GM19025 (cell line): ENCODE data around the gene SLC31A1.

Experiments
- ATAC-seq: cut with Tn5 transposase; IDR thresholded peaks from one replicate; pipeline ENCODE4 v1.9.1; 2021; ENCODE audit warnings: mild to moderate bottlenecking, low read depth, moderate library complexity; ENCODE audit not compliant: unreplicated experiment

The SLC31A1 gene

GRCh38 chr9:113221003-113221799, at the start of gene SLC31A1, which contains the start of gene FKBP15:
Gene SLC31A1 (plus strand): TSS chr9:113221544. CDS start chr9:113256149, 34,605 bp downstream.
Gene FKBP15 (minus strand): TSS chr9:113221277. CDS start chr9:113221243, 34 bp downstream.
- peak; percentile 89 for ATAC-seq

GRCh38 chr9:113173341-113173740, 48.0 kb upstream of the SLC31A1 start:
- ATAC-seq: no peak

- ATAC-seq: no peak
Measured at GRCh38 chr9:113176803-113177202, 44.5 kb upstream of the SLC31A1 start.

GRCh38 chr9:113177251-113177650, 44.1 kb upstream of the SLC31A1 start:
- no peak for ATAC-seq

- ATAC-seq: no peak
Measured at GRCh38 chr9:113178087-113178486, 43.3 kb upstream of the SLC31A1 start.

GRCh38 chr9:113179839-113180238, 41.5 kb upstream of the SLC31A1 start:
- no peak for ATAC-seq

- no peak for ATAC-seq
Measured at GRCh38 chr9:113181165-113181564, 40.2 kb upstream of the SLC31A1 start.

GRCh38 chr9:113183956-113184488, 37.3 kb upstream of the SLC31A1 start:
- no peak for ATAC-seq

GRCh38 chr9:113184539-113184938, 36.8 kb upstream of the SLC31A1 start:
- ATAC-seq: no peak

GRCh38 chr9:113185271-113185670, 36.1 kb upstream of the SLC31A1 start:
- ATAC-seq: no peak

- no peak for ATAC-seq
Measured at GRCh38 chr9:113186137-113186755, 35.1 kb upstream of the SLC31A1 start.

GRCh38 chr9:113187929-113188595, 33.3 kb upstream of the SLC31A1 start:
- ATAC-seq: no peak

GRCh38 chr9:113192455-113192854, 28.9 kb upstream of the SLC31A1 start:
- ATAC-seq: no peak

- no peak for ATAC-seq
Measured at GRCh38 chr9:113199683-113200329, 21.5 kb upstream of the SLC31A1 start.

GRCh38 chr9:113205432-113205831, 15.9 kb upstream of the SLC31A1 start:
- no peak for ATAC-seq

- no peak for ATAC-seq
Measured at GRCh38 chr9:113205861-113206260, 15.5 kb upstream of the SLC31A1 start.

GRCh38 chr9:113210815-113211214, 10.5 kb upstream of the SLC31A1 start:
- ATAC-seq: no peak

- no peak for ATAC-seq
Measured at GRCh38 chr9:113215132-113215531, 6.2 kb upstream of the SLC31A1 start.

- ATAC-seq: no peak
Measured at GRCh38 chr9:113216406-113216805, 4.9 kb upstream of the SLC31A1 start.

GRCh38 chr9:113219186-113219936, 2.0 kb upstream of the SLC31A1 start:
- ATAC-seq: peak; percentile 25
